LoVo (cell line): Measurements from ENCODE around the gene SRC.

Experiments
- DNase-seq: peaks from one replicate; pipeline ENCODE4 v3.0.0-alpha.2; 2016; ENCODE audit warnings: low spot score

Gene SRC

DNA sequence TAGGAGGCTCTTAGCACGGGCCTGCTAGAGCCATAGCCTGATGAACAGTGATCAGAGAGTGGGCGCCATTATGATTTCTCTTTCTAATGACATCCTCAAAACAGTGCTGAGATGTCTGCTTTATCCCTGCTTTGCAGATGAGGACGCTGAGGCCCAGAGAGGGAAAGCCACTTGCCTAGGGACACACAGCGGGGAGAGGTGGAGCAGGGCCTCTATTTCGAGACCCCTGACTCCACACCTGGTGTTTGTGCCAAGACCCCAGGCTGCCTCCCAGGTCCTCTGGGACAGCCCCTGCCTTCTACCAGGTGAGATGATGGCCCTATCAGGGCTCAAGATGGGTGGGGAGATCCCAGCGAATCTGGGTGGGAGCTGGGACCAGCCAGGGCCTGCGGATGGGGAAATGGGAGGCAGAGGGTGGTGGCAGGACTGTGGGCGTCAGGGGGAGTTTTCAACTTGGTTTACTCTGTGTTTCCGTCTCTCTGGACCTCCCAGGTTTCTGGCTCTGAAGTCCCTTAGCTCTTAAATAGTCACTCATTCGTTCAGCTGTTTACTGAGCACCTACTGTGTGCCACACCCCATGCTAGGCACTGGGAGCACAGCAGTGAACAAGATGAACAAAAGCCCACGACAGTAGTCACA is 36.7 kb downstream of the SRC start:
- no peak for DNase-seq

DNA sequence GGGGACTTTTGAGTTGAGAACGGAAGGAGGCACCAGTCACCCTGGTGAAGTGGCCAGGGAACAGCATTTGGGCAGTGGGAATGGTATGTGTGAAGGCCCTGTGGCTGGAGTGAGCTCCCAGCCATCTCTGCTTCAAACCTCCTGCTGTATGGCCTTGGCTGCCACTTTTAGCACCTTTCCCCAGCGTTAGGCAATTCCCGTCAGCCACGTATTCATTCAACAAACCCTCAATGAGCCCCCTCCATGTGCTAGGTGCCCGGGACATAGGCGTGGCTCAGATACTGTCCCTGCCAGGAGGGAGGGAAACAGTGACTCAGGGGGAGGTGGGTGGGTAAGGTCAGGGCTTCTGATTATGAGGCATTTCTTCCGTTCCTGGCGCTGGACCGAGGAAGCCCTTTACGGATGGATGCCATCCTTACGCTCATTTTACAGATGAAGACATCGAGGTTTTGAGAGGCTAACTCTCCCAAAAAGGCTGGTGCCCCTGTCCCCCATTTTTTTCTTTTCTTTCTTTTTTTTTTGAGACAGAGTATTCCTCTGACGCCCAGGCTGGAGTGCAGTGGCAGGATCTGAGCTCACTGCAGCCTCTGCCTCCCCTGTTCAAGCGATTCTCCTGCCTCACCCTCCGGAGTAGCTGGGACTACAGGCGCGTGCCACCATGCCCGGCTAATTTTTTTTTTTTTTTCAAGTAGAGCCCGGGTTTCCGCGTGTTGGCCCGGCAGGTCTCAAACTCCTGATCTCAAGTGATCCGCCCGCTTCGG is 37.5 kb downstream of the SRC start:
- DNase-seq, result no peak

DNA sequence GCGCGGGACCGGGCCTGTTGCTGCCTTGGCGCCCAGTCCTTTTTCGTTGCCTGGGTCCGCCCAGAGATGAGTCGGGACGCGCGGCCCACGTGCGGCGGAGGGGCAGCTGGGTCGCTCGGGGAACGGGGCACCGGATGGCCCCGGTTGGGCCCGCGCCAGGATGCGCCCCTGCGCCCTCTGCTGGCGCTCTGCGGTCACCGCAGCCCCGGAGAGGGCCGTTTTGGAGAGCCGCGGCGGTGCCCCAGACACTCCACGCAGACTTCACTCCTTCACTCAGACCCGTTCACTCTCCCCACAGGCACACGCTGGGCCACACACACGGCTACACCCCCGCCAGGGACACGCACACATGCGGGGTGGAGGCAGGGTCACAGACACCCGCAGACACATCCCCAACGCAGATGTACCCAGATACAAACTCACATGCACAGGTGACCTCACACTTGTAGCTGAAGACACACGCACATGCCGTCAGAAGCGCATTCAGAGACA is 38.8 kb downstream of the SRC start:
- DNase-seq, result peak; percentile 18

DNA sequence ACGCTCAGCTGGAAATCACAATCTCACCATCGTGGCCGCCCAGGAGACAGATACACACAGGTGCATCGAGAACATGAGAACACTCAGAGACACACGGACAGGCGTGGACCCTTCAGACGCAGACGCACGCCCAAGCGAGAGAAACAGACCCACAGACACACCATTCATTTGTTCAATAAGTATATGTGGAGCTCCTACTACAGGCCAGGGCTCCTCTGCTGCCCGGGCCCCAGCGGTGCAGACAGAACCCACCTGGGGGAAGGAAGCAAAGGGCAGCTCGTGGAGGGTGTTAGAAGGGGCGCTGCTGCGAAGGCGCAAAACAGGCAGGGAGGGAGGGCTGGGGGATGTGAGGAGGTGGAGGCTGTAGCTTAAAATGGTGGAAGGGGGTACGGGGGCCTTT is 39.2 kb downstream of the SRC start:
- DNase-seq, result no peak

DNA sequence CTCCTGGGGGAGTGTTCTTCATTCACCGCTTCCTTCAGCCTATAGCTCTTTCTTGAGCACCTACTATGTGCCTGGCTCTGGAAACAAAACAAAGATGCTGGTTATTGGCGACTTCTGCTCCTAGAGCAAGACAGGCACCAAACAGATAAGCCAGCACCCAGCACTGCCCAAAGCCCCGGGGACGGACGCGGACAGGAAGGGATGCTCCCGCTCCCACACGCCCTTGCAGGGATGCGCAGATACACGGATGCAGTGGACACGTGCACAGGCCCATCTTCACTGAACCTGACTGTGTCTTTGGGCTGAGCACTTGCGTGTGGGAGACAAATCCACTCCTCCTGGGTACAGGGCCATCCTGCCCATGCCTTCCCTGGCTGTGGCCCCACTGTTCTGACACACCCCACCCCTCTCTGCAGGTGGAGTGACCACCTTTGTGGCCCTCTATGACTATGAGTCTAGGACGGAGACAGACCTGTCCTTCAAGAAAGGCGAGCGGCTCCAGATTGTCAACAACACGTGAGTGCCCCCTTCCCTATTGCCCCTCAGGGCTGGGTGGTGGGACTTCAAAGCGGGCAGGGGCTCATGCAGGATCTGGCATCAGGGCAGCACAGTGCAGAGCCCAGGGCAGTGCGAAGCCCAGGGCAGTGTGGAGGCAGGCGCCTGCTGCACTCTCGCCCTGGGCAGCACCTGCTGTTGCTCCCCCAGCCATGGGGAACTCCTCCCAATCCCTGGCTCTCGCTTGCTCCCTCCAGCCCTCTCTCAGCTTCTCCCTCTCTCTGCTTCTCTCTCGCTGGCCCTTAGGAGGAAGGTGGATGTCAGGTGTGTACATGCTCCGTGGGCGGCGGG is 39.9 kb downstream of the SRC start:
- no peak for DNase-seq

DNA sequence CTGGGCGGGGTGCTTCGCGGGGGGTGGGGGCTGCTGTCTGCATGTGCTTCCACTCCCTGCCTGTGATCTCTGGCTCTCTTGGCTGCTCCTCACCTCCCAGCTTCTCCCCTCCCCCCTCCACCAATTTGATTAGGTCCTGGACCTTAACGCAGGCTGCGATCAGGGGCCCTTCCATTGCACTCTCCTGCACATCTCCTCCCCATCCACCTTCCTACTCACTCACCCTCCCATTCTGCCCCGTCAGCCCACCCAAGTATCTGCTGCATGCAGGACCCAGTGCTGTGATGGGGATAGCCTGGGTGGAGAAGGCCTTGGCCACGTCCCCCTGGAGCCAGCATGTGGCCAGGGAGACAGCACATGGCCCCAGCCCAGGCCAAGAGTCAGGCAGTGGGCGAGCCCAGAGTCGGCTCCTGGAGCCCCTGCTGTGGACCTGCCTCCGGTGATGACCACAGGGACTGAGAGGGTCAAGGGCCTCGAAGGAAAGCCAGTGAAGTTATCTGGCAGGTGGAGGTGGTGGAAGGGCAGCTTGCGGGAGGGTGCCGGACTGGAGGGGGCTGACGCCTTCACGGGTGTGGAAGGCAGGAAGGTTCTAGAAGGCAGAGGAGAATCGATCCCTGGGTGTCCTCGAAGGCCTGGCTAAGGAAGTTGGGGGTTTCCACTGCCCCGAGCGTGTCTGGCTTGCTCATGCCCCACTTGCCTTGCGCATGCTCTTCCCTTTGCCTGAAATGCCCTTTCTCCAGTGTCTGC is 40.7 kb downstream of the SRC start:
- no peak for DNase-seq

DNA sequence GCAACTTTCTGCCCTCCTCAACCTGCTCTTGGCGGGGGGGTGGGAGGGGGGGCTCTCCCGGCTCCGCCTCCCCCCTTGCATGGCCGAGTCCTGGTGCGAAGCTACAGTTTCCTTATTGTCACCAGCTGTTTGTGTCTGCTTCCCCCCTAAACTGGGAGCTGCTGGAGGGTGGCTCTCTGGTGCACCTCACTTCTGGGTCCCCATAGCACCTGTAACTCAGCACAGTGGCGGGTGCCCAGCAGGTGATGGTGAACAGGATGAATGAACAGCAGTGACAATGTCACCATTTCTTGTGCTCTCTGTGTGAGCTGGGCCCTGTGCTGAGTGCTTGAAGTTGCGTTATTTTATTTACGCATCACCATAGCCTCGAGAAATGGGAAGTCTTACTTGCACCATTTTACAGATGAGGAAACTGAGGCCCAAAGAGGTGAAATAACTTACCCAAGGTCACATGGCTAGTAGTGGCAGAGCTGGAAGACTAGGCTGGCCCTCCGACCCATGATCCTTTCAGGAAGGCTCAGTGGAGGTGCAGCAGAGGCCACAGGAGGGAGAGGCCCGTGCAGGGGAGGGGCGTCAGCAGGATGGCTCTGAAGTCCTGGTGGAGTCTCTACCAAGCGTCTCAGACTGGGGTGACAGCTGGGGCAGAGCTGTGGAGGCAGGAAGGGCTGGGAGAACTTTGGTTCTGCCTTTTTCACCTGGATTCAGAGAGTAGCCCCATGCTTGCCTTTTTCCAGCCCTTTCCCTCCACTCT is 41.8 kb downstream of the SRC start:
- DNase-seq, result no peak

DNA sequence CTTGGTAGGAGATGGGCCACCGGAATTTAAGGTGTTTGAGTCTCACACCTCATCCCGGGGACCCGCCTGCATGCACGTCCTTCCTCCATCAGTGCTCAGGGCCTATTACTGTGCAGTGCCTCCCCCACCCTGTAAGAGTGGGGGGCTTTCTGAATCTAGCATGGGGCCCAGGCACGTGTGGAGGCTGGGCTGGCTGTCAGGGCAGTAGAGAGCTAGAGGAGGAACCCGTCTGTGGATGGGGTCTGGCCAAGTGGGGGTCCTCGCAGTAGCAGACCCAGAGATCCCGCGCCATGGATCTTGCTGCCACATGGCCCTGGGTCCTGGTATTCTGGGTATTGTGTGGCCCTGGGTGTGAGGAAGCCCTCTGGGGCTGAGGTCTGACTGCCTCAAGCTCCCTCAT is 42.9 kb downstream of the SRC start:
- no peak for DNase-seq

DNA sequence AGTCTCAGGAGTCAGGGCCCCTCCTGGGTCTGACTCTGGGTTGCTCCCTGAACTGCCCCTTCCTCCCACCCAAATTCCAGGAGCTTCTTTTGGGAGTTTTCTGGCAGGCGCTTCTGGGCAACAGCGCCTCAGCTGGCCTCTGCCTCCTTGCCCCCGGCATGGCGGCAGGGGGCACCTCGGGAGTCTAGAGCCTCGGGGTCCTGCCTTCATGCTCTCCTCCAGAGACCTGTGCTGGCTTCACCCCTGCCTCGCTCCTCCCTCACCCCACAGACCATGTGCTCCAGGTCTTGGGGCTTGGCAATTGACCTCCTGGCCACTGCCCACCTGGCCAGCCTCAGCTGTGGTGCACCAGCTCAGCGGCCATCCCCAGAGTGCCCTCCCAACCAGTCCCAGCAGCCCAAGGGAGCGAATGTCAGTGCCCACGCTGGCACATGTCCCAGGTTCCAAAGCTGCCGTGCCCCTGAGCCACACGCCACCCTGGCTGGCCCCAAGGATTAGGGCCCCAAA is 43.4 kb downstream of the SRC start:
- DNase-seq, result no peak

DNA sequence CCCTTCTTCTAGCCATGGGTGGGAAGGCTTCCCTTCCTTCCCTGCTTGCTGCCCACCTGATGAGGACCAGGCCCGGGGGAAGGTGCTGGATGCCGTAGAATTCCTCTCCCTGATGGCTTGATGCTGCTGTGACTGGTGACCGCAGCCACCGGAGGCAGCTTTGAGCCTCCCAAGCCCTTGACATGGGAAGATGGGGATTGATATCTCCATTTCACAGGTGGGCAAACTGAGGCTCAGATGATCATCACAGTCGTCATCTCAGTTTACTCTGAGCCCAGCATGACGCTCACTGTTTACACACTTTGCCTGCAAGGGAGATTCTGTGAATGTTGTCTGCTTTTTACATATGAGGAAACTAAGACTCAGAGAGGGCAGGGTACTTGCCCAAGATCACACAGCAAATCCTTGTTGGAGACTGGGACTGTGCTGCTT is 43.9 kb downstream of the SRC start:
- no peak for DNase-seq

DNA sequence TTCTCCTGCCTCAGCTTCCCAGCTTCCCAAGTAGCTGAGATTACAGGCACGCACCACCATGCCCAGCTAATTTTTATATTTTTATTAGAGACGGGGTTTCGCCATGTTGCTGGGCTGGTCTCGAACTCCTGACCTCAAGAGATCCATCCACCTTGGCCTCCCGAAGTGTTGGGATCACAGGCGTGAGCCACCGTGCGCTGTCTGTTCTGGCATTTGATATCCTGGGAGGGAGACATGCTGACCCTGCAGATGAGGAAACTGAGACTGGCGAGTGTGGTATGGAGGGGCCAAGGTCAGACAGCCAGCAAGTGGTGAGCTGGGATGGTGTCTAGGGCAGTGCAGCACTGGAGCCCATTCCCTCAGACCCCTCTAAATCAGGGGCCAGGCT is 44.6 kb downstream of the SRC start:
- no peak for DNase-seq

DNA sequence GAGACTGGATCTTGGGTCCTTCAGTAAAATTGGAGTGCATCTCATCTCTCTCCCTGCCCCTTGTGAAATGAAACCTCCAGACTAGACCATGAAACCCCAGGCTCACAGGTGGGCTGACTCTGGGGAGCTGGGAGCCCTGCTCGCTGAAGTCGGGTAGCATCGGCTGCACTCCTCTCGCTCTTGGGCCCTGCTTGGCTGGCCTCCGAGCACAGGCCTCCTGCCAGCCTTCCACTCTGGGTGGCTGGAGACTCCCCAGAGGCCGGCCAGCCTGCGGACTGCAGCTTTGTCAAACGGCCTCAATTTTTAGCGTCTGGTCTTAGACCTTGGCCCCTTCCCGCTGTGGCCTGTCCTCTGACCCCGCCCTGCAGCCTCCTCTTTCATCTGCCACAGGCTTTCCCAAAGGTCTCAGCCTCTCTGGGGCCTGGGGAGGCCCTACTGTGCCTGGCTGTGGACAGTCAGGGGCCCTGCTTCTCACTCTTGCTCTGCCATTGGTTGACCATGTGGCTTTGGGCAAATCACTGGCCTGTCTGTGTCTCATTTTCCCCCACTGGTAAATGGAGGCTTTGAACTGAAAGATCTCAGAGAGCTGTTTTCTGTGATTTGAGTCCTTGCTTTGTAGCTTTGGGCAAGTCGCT is 45.1 kb downstream of the SRC start:
- no peak for DNase-seq

DNA sequence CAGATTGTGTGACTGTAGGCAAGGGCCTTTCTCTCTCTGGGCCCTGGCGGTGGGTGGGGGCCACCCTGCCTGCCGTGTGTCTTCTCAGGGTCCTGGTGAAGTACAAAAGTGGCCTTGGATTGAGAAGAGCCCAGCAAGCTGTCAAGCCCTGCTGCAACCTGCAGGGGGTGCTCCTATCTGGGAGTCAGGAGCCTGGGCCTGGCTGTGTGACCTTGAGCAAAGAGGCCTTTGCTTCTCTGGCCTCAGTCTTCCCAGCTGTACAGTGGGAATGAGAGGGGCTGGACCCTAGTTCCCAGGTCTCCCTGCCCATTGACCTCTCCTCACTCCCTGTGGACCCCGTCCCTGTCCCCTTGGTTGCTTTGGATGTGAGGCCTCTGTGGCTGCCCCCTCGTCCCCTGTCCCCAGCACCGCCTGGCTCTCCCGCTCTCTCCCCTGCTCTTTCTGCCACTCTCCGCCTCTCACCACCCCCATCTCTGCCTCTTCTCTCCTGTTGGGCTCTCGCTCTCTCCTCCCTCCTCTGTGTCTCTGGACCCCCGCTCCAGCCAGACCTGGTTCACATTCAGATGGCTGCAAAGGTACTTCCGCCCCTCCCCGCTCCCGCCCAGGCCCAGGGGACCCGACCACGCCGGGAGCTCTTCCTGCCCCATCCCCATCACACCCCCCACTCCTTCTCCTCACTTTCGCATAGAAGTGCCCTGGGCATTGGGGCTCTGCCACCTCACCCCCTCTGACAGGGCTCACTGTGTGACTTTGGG is 46.7 kb downstream of the SRC start:
- DNase-seq, result no peak

DNA sequence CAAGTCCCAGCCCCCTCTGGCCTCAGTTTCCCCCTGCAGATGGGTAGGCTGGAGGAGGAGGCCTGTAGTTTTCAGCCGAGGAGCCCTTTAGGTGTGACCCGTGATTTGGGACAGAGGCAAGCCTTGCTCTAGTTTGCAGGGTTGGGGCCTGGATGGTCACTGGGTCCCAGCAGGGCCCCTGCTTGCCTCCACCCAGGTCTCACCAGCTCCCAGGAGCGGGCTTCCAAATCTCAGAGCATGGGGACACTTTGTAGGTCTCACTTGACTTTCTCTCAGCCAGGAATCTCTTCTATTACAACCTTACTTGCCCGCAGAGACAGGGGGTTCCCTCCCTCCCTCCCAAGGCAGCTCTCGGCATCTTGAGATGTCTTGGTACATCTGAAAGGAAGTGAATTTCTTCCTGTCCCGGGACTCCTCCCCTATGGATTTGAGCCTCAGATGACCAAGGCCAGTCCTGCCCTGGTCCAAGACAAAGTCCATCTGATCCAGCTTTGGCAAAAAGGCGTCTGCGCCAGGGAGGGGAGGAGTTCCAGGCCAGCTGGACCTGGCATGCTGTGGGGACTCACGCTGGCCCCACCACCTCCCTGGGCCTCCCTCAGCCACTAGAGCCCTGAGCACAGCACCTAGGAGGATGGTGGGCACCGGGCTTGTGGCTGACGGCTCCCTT is 47.4 kb downstream of the SRC start:
- no peak for DNase-seq

DNA sequence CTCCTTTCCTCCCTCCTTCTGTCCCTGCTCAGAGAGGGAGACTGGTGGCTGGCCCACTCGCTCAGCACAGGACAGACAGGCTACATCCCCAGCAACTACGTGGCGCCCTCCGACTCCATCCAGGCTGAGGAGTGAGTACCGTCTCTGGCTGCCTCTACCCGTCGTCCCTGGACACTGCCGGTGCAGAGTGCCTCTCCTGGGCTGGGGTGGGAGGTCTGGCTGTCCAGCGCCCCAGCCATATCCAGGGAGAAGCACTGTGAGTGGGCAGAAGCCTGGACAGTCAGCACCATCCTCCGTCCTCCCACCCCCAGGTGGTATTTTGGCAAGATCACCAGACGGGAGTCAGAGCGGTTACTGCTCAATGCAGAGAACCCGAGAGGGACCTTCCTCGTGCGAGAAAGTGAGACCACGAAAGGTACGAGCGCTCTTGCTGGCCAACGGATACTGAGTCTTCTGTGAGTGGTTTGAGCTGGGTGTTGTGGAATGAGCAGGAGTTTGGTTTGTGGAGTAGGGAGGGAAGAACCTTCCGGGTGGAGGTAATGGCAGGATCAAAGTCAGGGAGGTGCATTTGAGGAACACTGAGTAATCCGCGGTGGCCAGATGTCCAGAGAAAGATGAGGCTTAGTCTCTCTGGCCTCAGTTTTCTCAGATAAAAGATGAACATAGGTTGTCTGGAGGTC is 48.1 kb downstream of the SRC start:
- DNase-seq, result no peak

DNA sequence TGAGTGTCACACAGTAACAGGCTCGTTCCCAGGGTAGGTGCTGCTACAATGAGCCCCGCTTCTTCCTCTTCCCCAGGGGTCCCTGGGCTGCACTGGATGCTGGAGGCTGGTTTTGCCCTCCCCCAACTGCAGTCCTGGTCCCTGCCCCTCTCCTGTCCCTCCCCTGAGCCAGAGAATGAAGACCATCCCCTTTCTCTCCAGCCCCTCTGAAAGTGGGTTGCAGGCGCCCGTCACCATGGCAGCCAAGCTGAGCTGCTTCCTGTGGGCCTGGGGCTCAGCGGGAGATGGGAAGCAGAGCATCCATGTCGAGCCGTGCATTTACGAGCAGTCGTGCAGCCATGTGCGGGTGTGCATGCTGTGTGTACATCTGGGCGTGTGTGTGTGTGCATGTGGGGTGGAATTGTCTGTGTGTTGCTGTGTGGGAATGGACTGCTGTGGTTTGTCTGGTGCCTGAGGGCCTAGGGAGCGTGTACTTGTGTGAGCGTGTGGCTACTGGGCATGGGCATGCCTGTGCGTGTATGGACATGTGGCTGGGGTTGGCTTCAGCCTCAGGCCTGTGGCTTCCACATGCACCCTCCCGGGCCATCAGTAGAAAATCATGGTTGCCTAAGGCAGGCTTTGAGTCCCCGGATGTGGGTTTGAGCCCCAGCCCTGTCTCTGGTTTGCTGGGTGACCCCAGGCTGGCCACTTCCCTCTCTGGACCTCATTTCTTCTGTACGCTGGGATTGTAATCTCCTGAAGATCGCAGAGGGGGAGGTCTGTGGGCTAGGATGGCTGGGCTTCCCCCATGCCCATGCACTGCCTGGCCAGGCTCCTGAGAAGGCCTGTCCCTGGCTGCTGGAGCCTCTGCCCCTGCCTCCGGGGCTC is 48.8 kb downstream of the SRC start:
- DNase-seq, result no peak

DNA sequence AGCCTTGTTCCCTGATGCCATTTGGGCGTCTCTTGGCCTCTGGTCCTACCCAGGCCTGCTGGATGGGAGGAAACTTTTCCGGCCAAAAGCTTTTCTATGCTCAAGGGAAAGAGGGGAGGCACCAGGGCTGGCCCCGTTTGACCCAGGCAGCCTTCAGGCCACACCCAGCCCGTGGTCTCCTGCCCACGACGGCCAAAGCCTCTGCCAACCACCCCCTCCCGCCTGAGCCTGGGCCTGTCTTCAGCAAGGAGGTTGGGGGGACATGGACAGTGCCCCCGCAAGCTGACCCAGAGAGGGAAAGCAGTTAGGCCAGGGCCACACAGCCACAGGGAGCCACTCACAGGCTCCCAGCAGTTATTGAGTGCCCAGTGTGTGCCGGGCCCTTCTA is 49.5 kb downstream of the SRC start:
- DNase-seq, result no peak

DNA sequence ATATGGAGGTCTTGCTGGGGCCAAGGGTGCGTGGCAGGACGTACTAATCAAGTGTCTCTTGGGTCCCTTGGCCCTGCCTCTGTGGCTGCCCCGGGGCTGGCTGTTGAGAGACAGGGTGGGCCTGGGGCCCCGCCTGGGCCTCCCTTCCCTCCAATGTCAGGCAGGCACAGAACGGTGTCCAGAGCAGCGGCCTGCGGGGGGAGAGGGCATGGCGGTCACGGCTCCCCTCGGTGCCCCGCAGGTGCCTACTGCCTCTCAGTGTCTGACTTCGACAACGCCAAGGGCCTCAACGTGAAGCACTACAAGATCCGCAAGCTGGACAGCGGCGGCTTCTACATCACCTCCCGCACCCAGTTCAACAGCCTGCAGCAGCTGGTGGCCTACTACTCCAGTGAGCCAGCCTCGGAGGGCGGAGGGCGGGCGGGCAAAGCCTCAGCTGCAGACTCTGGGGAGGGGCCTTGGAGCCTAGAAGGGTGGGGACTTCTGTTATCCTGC is 50.0 kb downstream of the SRC start:
- DNase-seq, result no peak
